ENCODE measurements around the gene NDUFAF8. TPM values are rescaled to one million over a fixed set of nuclear protein-coding genes. Genes with fewer than 3 reads are reported as not detected.

The NDUFAF8 gene, protein sequence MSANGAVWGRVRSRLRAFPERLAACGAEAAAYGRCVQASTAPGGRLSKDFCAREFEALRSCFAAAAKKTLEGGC
- total RNA-seq, result 71.7 and 312 TPM in 2 replicates

DNA sequence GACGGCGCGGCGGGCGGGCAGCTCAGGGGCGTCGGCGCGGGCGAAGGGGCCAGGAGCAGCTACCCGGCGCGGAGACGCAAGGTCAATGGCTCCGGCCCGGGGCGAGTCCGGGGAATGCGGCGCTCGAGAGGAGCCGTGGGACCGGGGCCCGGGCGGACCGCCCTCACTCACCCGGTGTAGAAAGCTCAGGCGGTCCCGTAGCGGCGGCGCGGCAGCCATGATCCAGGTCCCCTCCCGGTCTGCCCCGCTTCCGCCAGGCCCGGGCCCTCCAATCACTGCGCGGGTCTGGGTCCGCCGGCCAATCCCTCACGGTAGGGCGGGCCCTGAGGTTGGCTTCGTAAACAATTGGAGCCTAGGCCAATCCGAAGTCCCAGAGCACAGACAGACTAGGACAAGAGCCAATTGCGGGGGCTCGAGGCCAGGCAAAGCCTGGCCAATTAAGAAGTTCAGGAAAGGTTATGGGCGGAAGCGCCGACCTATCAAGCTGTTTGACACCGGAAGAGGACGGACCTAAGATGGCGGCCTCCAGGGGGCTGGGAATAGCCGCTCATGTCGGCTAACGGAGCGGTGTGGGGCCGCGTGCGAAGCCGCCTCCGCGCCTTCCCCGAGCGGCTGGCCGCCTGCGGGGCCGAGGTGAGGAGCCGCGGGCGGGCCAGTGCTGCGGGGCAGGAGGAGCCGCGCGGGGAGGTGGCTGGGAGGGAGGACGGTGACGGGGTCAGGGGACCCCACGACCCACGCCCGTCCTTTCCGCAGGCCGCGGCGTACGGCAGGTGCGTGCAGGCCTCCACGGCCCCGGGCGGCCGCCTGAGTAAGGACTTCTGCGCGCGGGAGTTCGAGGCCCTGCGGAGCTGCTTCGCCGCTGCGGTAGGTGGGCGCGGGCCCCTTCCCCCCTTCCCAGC lies at the start of gene NDUFAF8, which contains the start of gene TEPSIN:
Gene NDUFAF8, plus strand, starts transcription at position 504 of the 899 bp plus-strand sequence. Its CDS starts 46 bp downstream, at position 550.
Gene TEPSIN, minus strand, starts transcription at position 241 of the 899 bp plus-strand sequence. Its CDS starts 22 bp downstream, at position 219.

DNA sequence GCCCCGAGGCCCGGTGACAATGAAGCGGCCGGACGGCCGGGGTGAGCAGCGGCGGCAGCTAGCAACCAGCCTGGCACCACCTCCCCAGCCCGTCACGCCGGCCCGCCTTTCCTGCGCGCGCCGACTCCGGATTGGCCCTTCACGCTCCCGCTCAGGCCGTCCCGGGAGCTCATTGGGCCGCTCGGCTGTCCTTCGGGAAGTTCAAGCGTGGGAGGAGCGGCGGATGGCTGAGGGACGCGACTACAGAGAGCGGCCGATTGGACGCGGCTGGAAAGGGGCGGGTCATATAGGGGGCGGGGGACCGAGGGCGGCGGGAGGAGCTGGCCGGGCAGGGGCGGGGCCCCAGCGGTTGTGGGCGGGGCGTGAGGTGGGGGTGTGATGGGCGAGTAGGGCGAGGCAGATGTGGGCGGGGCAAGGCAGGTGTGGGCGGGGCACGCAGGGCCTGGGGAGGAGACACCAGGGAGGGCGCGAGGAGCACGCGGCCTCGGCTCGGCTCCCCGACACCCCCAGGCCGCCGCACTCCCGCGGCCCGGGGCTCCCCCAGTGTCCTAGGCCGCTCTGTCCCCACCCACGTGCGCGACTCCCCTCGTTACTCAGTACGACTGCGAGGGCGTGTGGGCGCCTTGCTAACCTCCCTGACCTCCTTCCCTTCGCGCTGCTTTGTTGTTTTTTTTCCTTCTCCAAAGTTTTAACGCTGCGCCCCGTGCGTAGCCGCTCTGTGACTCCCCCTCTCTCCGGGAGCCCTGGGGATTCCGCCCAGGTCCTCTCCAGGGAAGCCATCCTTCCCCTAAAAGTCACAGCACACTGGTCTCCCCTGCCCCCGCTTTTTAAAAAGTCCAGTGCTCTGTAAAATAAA lies 16.0 kb upstream of the NDUFAF8 start, which contains the start of gene CEP131:
Gene CEP131, minus strand, starts transcription at position 60 of the 856 bp plus-strand sequence. CDS start 2,909 bp downstream, outside the sequence.

Other genes starting within 250 kb of the NDUFAF8 start
- gene CHMP6, start 247.5 kb upstream of the NDUFAF8 start, total RNA-seq, result 33.4 and 39.2 TPM in 2 replicates
- gene BAIAP2, start 204.2 kb upstream of the NDUFAF8 start, total RNA-seq, result 103 and 112 TPM in 2 replicates
- not detected in 2 replicates for gene PVALEF, start 73.8 kb upstream of the NDUFAF8 start, total RNA-seq
- 0.28 TPM in 2 replicates for gene AATK, start 73.1 kb upstream of the NDUFAF8 start, total RNA-seq
- 13.8 and 17.2 TPM in 2 replicates for gene CEP131, start 16.4 kb upstream of the NDUFAF8 start, total RNA-seq
- gene TEPSIN, start 263 bp upstream of the NDUFAF8 start, total RNA-seq, result 8.1 and 12.7 TPM in 2 replicates
- 77.4 and 88.4 TPM in 2 replicates for gene SLC38A10, start 56.0 kb downstream of the NDUFAF8 start, total RNA-seq
- 6.0 and 7.1 TPM in 2 replicates for gene BAHCC1, start 156.1 kb downstream of the NDUFAF8 start, total RNA-seq